NCI-H1417 (cell line): ENCODE measurements around the gene PARD3.
A peak's percentile ranks its signal among the peaks of the same experiment; 100 is the strongest.

Experiments used
- DNase-seq, 3 experiments: peaks; one replicate each; lab custom pipeline; 2025; lab: John Stamatoyannopoulos, UW

Gene PARD3

GRCh38 chr10:34690383-34691049 lies 124.6 kb downstream of the PARD3 start:
- no peak for DNase-seq

GRCh38 chr10:34689053-34689452 lies 126.0 kb downstream of the PARD3 start:
- DNase-seq = peak in 1 of 3 experiments; percentile 63

- DNase-seq = peak in 1 of 3 experiments; percentile 29
Observed at GRCh38 chr10:34687434-34688210, 127.5 kb downstream of the PARD3 start.

- DNase-seq = no peak
Observed at GRCh38 chr10:34682580-34682979, 132.5 kb downstream of the PARD3 start.

GRCh38 chr10:34681933-34682332 lies 133.2 kb downstream of the PARD3 start:
- no peak for DNase-seq

- DNase-seq = no peak
Observed at GRCh38 chr10:34679177-34679576, 135.9 kb downstream of the PARD3 start.

GRCh38 chr10:34677591-34677990 lies 137.5 kb downstream of the PARD3 start:
- no peak for DNase-seq

- DNase-seq = no peak
Observed at GRCh38 chr10:34677132-34677531, 138.0 kb downstream of the PARD3 start.

- DNase-seq = peak in 1 of 3 experiments; percentile 14
Observed at GRCh38 chr10:34674176-34674575, 140.9 kb downstream of the PARD3 start.

- peak in 2 of 3 experiments; percentile 48 to 74 for DNase-seq
Observed at GRCh38 chr10:34670081-34670480, 145.0 kb downstream of the PARD3 start.

GRCh38 chr10:34669079-34669478 lies 146.0 kb downstream of the PARD3 start:
- DNase-seq = no peak

- DNase-seq = no peak
Observed at GRCh38 chr10:34667177-34667576, 147.9 kb downstream of the PARD3 start.

- DNase-seq = peak in 1 of 3 experiments; percentile 3
Observed at GRCh38 chr10:34666008-34666704, 148.9 kb downstream of the PARD3 start.

- DNase-seq = no peak
Observed at GRCh38 chr10:34664706-34665105, 150.4 kb downstream of the PARD3 start.

GRCh38 chr10:34661580-34661979 lies 153.5 kb downstream of the PARD3 start:
- peak in 1 of 3 experiments; percentile 29 for DNase-seq

GRCh38 chr10:34658934-34659333 lies 156.2 kb downstream of the PARD3 start:
- no peak for DNase-seq

GRCh38 chr10:34656661-34657060 lies 158.4 kb downstream of the PARD3 start:
- DNase-seq = peak in 1 of 3 experiments; percentile 12

- DNase-seq = peak; percentile 48 to 79 (median 54)
Observed at GRCh38 chr10:34655286-34656170, 159.6 kb downstream of the PARD3 start.

- no peak for DNase-seq
Observed at GRCh38 chr10:34654211-34654610, 160.9 kb downstream of the PARD3 start.

- DNase-seq = no peak
Observed at GRCh38 chr10:34653530-34653929, 161.6 kb downstream of the PARD3 start.

GRCh38 chr10:34651416-34652195 lies 163.5 kb downstream of the PARD3 start:
- DNase-seq = no peak
